B cell (primary cell): ENCODE data around the gene SLC35F3. TPM values are rescaled to one million over a fixed set of nuclear protein-coding genes. Genes with fewer than 3 reads are reported as not detected.

Experiments used
- ATAC-seq: fragments of 200-7000 bp; cut with Tn5 transposase; one replicate; pipeline ENCODE4 v1.10.0; 2021; ENCODE audit warnings: low read depth, mild to moderate bottlenecking, moderate number of reproducible peaks, moderate library complexity
- CTCF ChIA-PET: fragments of 350-600 bp; sonication (Branson Sonifier 250); formaldehyde crosslinking; loops from one replicate; lab custom pipeline; 2021; ENCODE audit warnings: antibody characterized with exemption, inconsistent platforms; lab: Charles Lee
- POLR2A ChIA-PET: fragments of 350-600 bp; sonication (Branson Sonifier 250); formaldehyde crosslinking; loops from one replicate; lab custom pipeline; 2021; ENCODE audit warnings: antibody characterized with exemption; lab: Charles Lee
- DNase-seq: peaks from one replicate; pipeline ENCODE4 v3.0.0; 2013
- H2AFZ ChIP-seq: 2 replicates; pipeline ENCODE4 v1.6.1; 2012; ENCODE audit warnings: mild to moderate bottlenecking, low read depth, low read length; ENCODE audit not compliant: insufficient read depth, poor library complexity, severe bottlenecking
- H3K27ac ChIP-seq, 2 donors: 1 replicate in 1 of 2; 2 replicates in 1 of 2; pipeline ENCODE4 v1.5.1; 2012 to 2013; ENCODE audit warnings: low read length in 2 of 2, mild to moderate bottlenecking in 2 of 2, moderate library complexity in 1 of 2
- H3K27me3 ChIP-seq, 4 experiments: fragments of 200-600 bp in 1 of 4; sonication (generic) in 1 of 4; replicated peaks in 1 of 4; 1 replicate in 2 of 4; 2 replicates in 2 of 4; pipeline versions ENCODE4 v1.6.1 to v1.7.0; 2013 to 2016; ENCODE audit warnings: low read length in 3 of 4, mild to moderate bottlenecking in 2 of 4, mixed read lengths in 1 of 4, moderate library complexity in 1 of 4; ENCODE audit not compliant: insufficient read depth in 4 of 4, control insufficient read depth in 3 of 4; ENCODE audit errors: control extremely low read depth in 1 of 4
- H3K36me3 ChIP-seq, 2 experiments: replicated peaks in 1 of 2; 1 replicate in 1 of 2; 2 replicates in 1 of 2; pipeline versions ENCODE4 v1.6.1 to v1.7.1; 2013; ENCODE audit warnings: low read length in 1 of 2; ENCODE audit not compliant: insufficient read depth in 2 of 2, control insufficient read depth in 1 of 2; ENCODE audit errors: control extremely low read depth in 1 of 2, extremely low read depth in 1 of 2
- H3K4me1 ChIP-seq, 2 donors: fragments of 200-600 bp in 1 of 2; sonication (generic) in 1 of 2; 1 replicate in 1 of 2; 2 replicates in 1 of 2; pipeline versions ENCODE4 v1.5.1 to v1.6.1; 2013 to 2017; ENCODE audit warnings: low read length in 2 of 2; ENCODE audit not compliant: control insufficient read depth in 2 of 2, insufficient read depth in 2 of 2
- H3K4me2 ChIP-seq: replicated peaks from 2 replicates; pipeline ENCODE3; 2012; ENCODE audit warnings: mild to moderate bottlenecking, low read depth, low read length; ENCODE audit not compliant: poor library complexity, severe bottlenecking
- H3K4me3 ChIP-seq, 5 experiments: fragments of 200-600 bp in 1 of 5; sonication (generic) in 1 of 5; 1 replicate in 3 of 5; 2 replicates in 2 of 5; pipeline versions ENCODE4 v1.5.1 to v1.7.0; 2011 to 2016; ENCODE audit warnings: low read length in 4 of 5, mild to moderate bottlenecking in 4 of 5, low read depth in 2 of 5, control low read depth in 1 of 5, moderate library complexity in 1 of 5; ENCODE audit not compliant: insufficient read depth in 1 of 5; ENCODE audit errors: control extremely low read depth in 1 of 5, extremely low read depth in 1 of 5
- H3K79me2 ChIP-seq: fragments of 200-600 bp; sonication (generic); one replicate; pipeline ENCODE4 v1.6.0; 2016; ENCODE audit warnings: low read length; ENCODE audit not compliant: control insufficient read depth, insufficient read depth
- H3K9ac ChIP-seq: fragments of 200-600 bp; sonication (generic); 2 replicates; pipeline ENCODE4 v1.6.1; 2017; ENCODE audit warnings: mild to moderate bottlenecking, low read length, moderate library complexity
- H3K9me3 ChIP-seq, 3 donors: one replicate each; pipeline versions ENCODE4 v1.6.1 to v1.7.1; 2013; ENCODE audit warnings: low read length in 2 of 3; ENCODE audit not compliant: control insufficient read depth in 2 of 3, insufficient read depth in 1 of 3; ENCODE audit errors: control extremely low read depth in 1 of 3
- H4K20me1 ChIP-seq: 2 replicates; pipeline ENCODE4 v1.6.0; 2012; ENCODE audit warnings: mild to moderate bottlenecking, low read length; ENCODE audit not compliant: insufficient read depth, control insufficient read depth, poor library complexity, severe bottlenecking
- H3K27ac Mint-ChIP-seq: one replicate; pipeline ENCODE4 v1.8.0; 2021; ENCODE audit warnings: mixed read lengths
- H3K27me3 Mint-ChIP-seq: one replicate; pipeline ENCODE4 v1.8.0; 2021; ENCODE audit warnings: mixed read lengths
- H3K4me1 Mint-ChIP-seq: one replicate; pipeline ENCODE4 v1.8.0; 2021; ENCODE audit warnings: mixed read lengths
- H3K4me3 Mint-ChIP-seq: one replicate; pipeline ENCODE4 v1.8.0; 2021; ENCODE audit warnings: mixed read lengths
- H3K9me3 Mint-ChIP-seq: one replicate; pipeline ENCODE4 v1.8.0; 2022; ENCODE audit warnings: mixed read lengths; ENCODE audit not compliant: insufficient read depth
- EZH2 ChIP-seq: IDR thresholded peaks from 2 replicates; pipeline ENCODE4 v1.6.1; 2012; ENCODE audit warnings: borderline replicate concordance, low read depth, mild to moderate bottlenecking, moderate library complexity, low read length; ENCODE audit not compliant: insufficient read depth, poor library complexity, severe bottlenecking
- WGBS: methylation state at CpG from one replicate; pipeline ENCODE4 v1.1.5; 2013; ENCODE audit warnings: missing lambda C conversion rate; ENCODE audit not compliant: insufficient coverage; 5-methylcytosine and 5-hydroxymethylcytosine counted together
- intact Hi-C: fragments of 100-400 bp; cut with micrococcal nuclease; formaldehyde crosslinking; loops from one replicate; pipeline ENCODE4 v1.10.0; 2022
- polyA plus RNA-seq: library from polyadenylated mRNA; depleted of rRNA; stranded (reverse); fragments of >200 nt; gene quantifications from 2 replicates; pipeline ENCODE4 v1.2.3, GENCODE V29; 2012
- total RNA-seq, 2 donors: library from RNA; stranded (reverse); fragments of 120-200 nt in 1 of 2; gene quantifications; 1 replicate in 1 of 2; 2 replicates in 1 of 2; pipeline versions ENCODE4 v1.2.3 to v1.2.4, GENCODE V29; 2013 to 2022
- TF ChIP-seq, protein P1 (sequence below): fragments of 200-600 bp; IDR thresholded peaks from one replicate; pipeline ENCODE4 v1.8.0; 2022; ENCODE audit warnings: antibody characterized with exemption, mild to moderate bottlenecking

Gene SLC35F3
- total and polyA plus RNA-seq, 2 donors (not counting 1 experiment from before 2014, with no cell fraction given): not detected

DNA sequence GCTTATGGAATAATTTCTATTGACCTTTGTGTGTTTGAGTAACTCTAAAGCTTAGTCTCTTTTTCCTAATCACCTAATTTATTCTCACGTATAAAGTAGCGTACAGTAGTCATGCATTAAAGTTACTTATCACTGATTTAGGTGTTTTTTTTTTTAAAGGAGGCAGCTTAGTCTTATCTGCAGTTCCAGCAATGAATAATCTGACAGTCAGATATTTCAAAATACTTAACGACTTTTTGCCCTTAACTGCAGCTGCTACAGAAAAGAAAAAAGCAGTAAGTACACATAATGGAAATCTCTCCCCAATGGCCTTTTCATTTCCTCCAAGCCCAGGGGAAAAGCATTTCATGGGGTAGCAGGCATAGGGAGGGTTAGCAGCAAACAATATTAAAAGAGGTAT, 54.6 kb downstream of the SLC35F3 start:
- Mint-ChIP-seq H3K9me3 (peaks cover 3% of the 10 kb centered on the region), H3K27ac (no peak overlapping the region), H3K27me3 (no peaks in the 10 kb centered on the region), H3K4me1 (no peaks in the 10 kb centered on the region), H3K4me3 (no peak overlapping the region)
- ChIA-PET CTCF (no interaction called here), POLR2A (no interaction called here)
- intact Hi-C loops: no loop called here
- no peaks in the 10 kb centered on the region for H3K4me1 ChIP-seq
- no peak overlapping the region for H3K4me3 ChIP-seq
- ATAC-seq (no peak), DNase-seq (no peak)
- WGBS: no CpG with 5 or more reads among the region's 3 CpGs
- H3K9ac ChIP-seq: no peak overlapping the region
- H3K27me3 ChIP-seq: no peaks in the 10 kb centered on the region
- no peak overlapping the region for H3K27ac ChIP-seq
- no peaks in the 10 kb centered on the region for H3K79me2 ChIP-seq
- no peaks in the 10 kb centered on the region for H4K20me1 ChIP-seq
- no peak for TF ChIP-seq EZH2
- TF ChIP-seq, protein P1, sequence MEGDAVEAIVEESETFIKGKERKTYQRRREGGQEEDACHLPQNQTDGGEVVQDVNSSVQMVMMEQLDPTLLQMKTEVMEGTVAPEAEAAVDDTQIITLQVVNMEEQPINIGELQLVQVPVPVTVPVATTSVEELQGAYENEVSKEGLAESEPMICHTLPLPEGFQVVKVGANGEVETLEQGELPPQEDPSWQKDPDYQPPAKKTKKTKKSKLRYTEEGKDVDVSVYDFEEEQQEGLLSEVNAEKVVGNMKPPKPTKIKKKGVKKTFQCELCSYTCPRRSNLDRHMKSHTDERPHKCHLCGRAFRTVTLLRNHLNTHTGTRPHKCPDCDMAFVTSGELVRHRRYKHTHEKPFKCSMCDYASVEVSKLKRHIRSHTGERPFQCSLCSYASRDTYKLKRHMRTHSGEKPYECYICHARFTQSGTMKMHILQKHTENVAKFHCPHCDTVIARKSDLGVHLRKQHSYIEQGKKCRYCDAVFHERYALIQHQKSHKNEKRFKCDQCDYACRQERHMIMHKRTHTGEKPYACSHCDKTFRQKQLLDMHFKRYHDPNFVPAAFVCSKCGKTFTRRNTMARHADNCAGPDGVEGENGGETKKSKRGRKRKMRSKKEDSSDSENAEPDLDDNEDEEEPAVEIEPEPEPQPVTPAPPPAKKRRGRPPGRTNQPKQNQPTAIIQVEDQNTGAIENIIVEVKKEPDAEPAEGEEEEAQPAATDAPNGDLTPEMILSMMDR: no peak
- H3K4me2 ChIP-seq: no peak overlapping the region
- no peaks in the 10 kb centered on the region for H3K36me3 ChIP-seq
- no peak overlapping the region for H2AFZ ChIP-seq
- peaks cover 0 to 9% (median 0%) of the 10 kb centered on the region in 3 donors for H3K9me3 ChIP-seq

DNA sequence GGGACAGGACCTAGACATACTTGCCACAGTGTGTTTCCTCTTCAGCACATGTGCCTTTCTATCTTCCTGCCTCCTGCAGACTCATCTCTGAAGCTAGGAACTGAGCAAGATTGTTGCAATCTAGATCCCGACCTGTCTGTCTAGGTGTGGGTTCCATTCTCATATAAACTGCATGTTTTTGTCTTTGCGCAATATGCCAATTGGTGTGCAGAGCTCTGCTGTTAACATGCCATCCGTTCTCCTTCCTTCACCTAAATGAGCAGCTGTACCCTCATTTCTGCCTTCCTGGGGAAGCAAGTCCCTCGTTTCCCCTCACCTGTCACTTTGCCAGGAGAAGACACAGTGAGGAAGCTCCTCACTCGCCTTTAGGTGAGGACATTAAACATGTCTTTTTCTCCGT, 55.5 kb downstream of the SLC35F3 start:
- Mint-ChIP-seq H3K27me3 (peaks cover 6% of the 10 kb centered on the region), H3K4me1 (no peaks in the 10 kb centered on the region), H3K27ac (no peak overlapping the region), H3K4me3 (no peak overlapping the region), H3K9me3 (peaks cover 6% of the 10 kb centered on the region)
- Histone ChIP-seq H3K27me3 (no peaks in the 10 kb centered on the region), H2AFZ (no peak overlapping the region), H3K36me3 (no peaks in the 10 kb centered on the region), H4K20me1 (no peaks in the 10 kb centered on the region), H3K9me3 (peaks cover 0 to 9% (median 0%) of the 10 kb centered on the region in 3 donors), H3K4me1 (no peaks in the 10 kb centered on the region), H3K9ac (no peak overlapping the region), H3K4me3 (no peak overlapping the region), H3K27ac (no peak overlapping the region), H3K79me2 (no peaks in the 10 kb centered on the region), H3K4me2 (no peak overlapping the region)
- intact Hi-C loops: no loop called here
- TF ChIP-seq EZH2: no peak
- TF ChIP-seq, protein P1: no peak
- ChIA-PET CTCF (no interaction called here), POLR2A (no interaction called here)
- DNase-seq (no peak), ATAC-seq (no peak)
- 64% methylated on average over 4 of the region's 6 CpGs for WGBS
